ENCODE data around the gene PSEN1. TPM values are rescaled to one million over a fixed set of nuclear protein-coding genes. Genes with fewer than 3 reads are reported as not detected.

PSEN1 gene
- polyA plus RNA-seq, 1 donor (not counting 4 experiments of a cell fraction or from before 2014, with no cell fraction given), result 32.6 TPM

DNA sequence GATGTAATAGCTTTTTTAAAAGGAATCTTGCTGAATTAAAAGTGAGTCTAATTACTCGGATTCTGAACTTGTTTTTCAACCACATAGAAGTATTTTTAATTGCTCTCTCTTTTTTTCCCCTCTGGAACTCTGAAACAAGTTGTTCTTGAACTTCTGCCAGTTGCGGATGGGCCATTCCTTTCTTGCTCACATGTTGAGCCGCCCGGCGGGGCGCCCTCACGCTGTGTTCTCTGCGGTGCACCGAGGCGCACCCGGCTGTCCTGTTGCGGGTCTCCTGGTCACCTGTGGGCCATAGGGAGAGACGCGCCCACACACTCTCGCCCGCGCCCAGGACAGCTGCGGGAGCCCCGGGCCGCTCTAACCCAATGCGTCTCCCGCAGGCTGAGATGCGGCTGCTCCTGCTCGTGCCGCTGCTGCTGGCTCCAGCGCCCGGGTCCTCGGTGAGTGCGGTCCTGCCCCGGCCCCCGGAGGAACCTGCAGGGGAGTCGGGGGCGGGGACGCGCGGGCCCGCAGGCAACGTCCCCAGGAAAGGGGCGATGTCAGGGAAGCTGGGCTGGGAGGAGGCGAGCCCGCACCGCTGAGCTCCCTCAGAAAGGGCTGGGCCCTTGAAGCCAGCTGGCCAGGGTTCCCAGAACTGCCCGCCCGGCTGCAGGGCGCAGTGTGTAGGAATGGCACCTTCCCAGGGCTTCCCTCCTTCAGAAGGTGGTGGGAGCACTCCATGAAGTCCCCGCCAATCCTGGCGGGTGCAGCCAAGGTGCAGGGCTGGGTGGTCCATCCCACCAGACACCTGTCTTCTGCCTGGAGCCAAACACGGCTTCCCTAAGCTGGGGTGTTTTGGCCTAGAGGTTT, 103.3 kb downstream of the PSEN1 start:
- Histone ChIP-seq H3K4me1 (ENCODE audit: control insufficient read depth, extremely low read depth, insufficient read depth, low read length) (peaks cover 42% of the 10 kb centered on the region), H3K27me3 (ENCODE audit: control insufficient read depth, extremely low read depth, insufficient read depth, low read length) (peaks cover 58% of the 10 kb centered on the region), H3K9me1 (ENCODE audit: control insufficient read depth, extremely low read depth, insufficient read depth, low read length) (peaks cover 3% of the 10 kb centered on the region), H3K9ac (ENCODE audit: control insufficient read depth, extremely low read depth, insufficient read depth, low read length) (peak overlapping the region; percentile 7), H3K79me2 (ENCODE audit: control insufficient read depth, insufficient read depth, low read length) (no peaks in the 10 kb centered on the region), H2AFZ (ENCODE audit: control insufficient read depth, low read length) (no peak overlapping the region), H3K36me3 (ENCODE audit: control insufficient read depth in 2 of 2, extremely low read depth in 1 of 2, insufficient read depth in 2 of 2, low read length in 2 of 2) (no peaks in the 10 kb centered on the region), H3K4me3 (ENCODE audit: control insufficient read depth in 2 of 3, extremely low read depth in 1 of 3, insufficient read depth in 2 of 3, low read depth in 1 of 3, low read length in 3 of 3) (peak overlapping the region; percentile 1 to 42 (median 40)), H3K4me2 (ENCODE audit: control insufficient read depth, extremely low read depth, insufficient read depth, low read depth, low read length) (peak overlapping the region; percentile 89), H3K27ac (ENCODE audit: control insufficient read depth, insufficient read depth, low read length) (no peak overlapping the region), H3K9me3 (ENCODE audit: control insufficient read depth, low read depth, low read length) (no peaks in the 10 kb centered on the region), H4K20me1 (ENCODE audit: control insufficient read depth, extremely low read depth, insufficient read depth, low read length) (peaks cover 3% of the 10 kb centered on the region)
- TF ChIP-seq, protein P1, sequence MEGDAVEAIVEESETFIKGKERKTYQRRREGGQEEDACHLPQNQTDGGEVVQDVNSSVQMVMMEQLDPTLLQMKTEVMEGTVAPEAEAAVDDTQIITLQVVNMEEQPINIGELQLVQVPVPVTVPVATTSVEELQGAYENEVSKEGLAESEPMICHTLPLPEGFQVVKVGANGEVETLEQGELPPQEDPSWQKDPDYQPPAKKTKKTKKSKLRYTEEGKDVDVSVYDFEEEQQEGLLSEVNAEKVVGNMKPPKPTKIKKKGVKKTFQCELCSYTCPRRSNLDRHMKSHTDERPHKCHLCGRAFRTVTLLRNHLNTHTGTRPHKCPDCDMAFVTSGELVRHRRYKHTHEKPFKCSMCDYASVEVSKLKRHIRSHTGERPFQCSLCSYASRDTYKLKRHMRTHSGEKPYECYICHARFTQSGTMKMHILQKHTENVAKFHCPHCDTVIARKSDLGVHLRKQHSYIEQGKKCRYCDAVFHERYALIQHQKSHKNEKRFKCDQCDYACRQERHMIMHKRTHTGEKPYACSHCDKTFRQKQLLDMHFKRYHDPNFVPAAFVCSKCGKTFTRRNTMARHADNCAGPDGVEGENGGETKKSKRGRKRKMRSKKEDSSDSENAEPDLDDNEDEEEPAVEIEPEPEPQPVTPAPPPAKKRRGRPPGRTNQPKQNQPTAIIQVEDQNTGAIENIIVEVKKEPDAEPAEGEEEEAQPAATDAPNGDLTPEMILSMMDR (optimal IDR thresholded peaks at IDR 0.05 in 1 of 3, IDR thresholded peaks at IDR 0.05 in 1 of 3, conservative IDR thresholded peaks at IDR 0.05 in 1 of 3; ENCODE audit: extremely low read depth in 1 of 3, insufficient read depth in 2 of 3, low read length in 3 of 3), result peak in 1 of 3 experiments; percentile 21
- no peak for TF ChIP-seq EZH2 (IDR thresholded peaks at IDR 0.05; ENCODE audit: low read length)
- FAIRE-seq (no peak), DNase-seq (ENCODE audit: low read depth, low spot score) (no peak)
- dilution Hi-C loops (cut with MboI; ENCODE audit: extremely low pct_ligation_motif_present, low sequenced_read_pairs), result no loop called here

DNA sequence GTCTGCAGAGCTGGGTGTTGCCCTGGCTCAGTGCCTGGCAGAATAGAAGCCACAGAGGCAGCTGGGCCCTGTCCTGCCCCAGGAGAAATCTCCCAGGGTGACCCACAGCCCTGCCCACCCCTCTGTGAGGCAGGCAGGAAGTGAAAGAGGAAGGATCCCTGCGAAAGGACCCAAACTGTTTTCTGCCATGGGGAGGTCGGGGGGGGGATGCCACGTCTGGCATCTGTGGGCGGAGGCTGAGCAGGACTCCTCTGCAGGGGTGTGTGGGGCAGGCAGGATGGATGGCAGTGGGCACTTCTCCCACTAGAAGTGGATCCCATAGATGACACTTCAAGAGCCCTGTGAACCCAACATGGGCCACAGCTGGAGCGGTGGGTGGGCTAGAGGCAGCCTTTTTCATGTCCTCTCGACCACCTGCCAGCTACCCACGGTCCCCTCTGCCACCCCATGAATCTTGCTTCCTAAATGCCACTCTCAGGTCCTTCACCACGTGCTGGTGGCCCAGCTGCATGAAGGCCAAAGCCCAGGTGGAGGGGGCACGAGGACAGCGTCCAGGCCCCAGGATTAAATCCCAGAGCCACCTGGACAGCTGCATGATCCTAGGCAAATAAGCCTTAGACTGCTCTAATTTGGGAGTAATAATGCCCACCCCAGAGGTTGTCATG, 104.6 kb downstream of the PSEN1 start:
- Histone ChIP-seq H3K9me1 (ENCODE audit: control insufficient read depth, extremely low read depth, insufficient read depth, low read length) (peaks cover 3% of the 10 kb centered on the region), H3K79me2 (ENCODE audit: control insufficient read depth, insufficient read depth, low read length) (no peaks in the 10 kb centered on the region), H3K4me1 (ENCODE audit: control insufficient read depth, extremely low read depth, insufficient read depth, low read length) (peaks cover 42% of the 10 kb centered on the region), H3K9me3 (ENCODE audit: control insufficient read depth, low read depth, low read length) (no peaks in the 10 kb centered on the region), H3K4me2 (ENCODE audit: control insufficient read depth, extremely low read depth, insufficient read depth, low read depth, low read length) (peak overlapping the region; percentile 45), H3K27me3 (ENCODE audit: control insufficient read depth, extremely low read depth, insufficient read depth, low read length) (peaks cover 46% of the 10 kb centered on the region), H3K9ac (ENCODE audit: control insufficient read depth, extremely low read depth, insufficient read depth, low read length) (no peak overlapping the region), H3K36me3 (ENCODE audit: control insufficient read depth in 2 of 2, extremely low read depth in 1 of 2, insufficient read depth in 2 of 2, low read length in 2 of 2) (no peaks in the 10 kb centered on the region), H3K27ac (ENCODE audit: control insufficient read depth, insufficient read depth, low read length) (no peak overlapping the region), H2AFZ (ENCODE audit: control insufficient read depth, low read length) (no peak overlapping the region), H3K4me3 (ENCODE audit: control insufficient read depth in 2 of 3, extremely low read depth in 1 of 3, insufficient read depth in 2 of 3, low read depth in 1 of 3, low read length in 3 of 3) (peak overlapping the region in 1 of 3 experiments; percentile 33), H4K20me1 (ENCODE audit: control insufficient read depth, extremely low read depth, insufficient read depth, low read length) (peaks cover 3% of the 10 kb centered on the region)
- no peak for TF ChIP-seq EZH2 (IDR thresholded peaks at IDR 0.05; ENCODE audit: low read length)
- TF ChIP-seq, protein P1 (optimal IDR thresholded peaks at IDR 0.05 in 1 of 3, IDR thresholded peaks at IDR 0.05 in 1 of 3, conservative IDR thresholded peaks at IDR 0.05 in 1 of 3; ENCODE audit: extremely low read depth in 1 of 3, insufficient read depth in 2 of 3, low read length in 3 of 3), result no peak
- FAIRE-seq, result no peak
- dilution Hi-C loops (cut with MboI; ENCODE audit: extremely low pct_ligation_motif_present, low sequenced_read_pairs), result no loop called here
- DNase-seq (ENCODE audit: low read depth, low spot score), result no peak
